CD14-positive monocyte (primary cell): ENCODE data around the gene C16orf96. TPM values are rescaled to one million over a fixed set of nuclear protein-coding genes. Genes with fewer than 3 reads are reported as not detected.

Experiments used
- DNase-seq, 3 donors: peaks; one replicate each; pipeline ENCODE4 v3.0.0-alpha.2; 2011 to 2022
- H2AFZ ChIP-seq: 2 replicates; pipeline ENCODE4 v1.6.0; 2012; ENCODE audit warnings: mild to moderate bottlenecking, low read depth, low read length, inconsistent platforms; ENCODE audit not compliant: insufficient read depth, poor library complexity, severe bottlenecking
- H3K27ac ChIP-seq, 2 donors: 1 replicate in 1 of 2; 2 replicates in 1 of 2; pipeline ENCODE4 v1.5.1; 2012 to 2013; ENCODE audit warnings: low read length in 2 of 2, control low read depth in 1 of 2, inconsistent platforms in 1 of 2, low read depth in 1 of 2, mild to moderate bottlenecking in 1 of 2
- H3K27me3 ChIP-seq, 2 donors: one replicate each; pipeline versions ENCODE4 v1.6.0 to v1.6.1; 2011 to 2013; ENCODE audit warnings: low read length in 2 of 2; ENCODE audit not compliant: control insufficient read depth in 2 of 2, insufficient read depth in 2 of 2
- H3K36me3 ChIP-seq, 2 donors: replicated peaks in 1 of 2; 1 replicate in 1 of 2; 2 replicates in 1 of 2; pipeline versions ENCODE4 v1.5.1 to v1.6.1; 2012 to 2013; ENCODE audit warnings: low read length in 2 of 2, control low read depth in 1 of 2, inconsistent platforms in 1 of 2, mild to moderate bottlenecking in 1 of 2; ENCODE audit not compliant: insufficient read depth in 2 of 2, control insufficient read depth in 1 of 2
- H3K4me1 ChIP-seq, 2 donors: 1 replicate in 1 of 2; 2 replicates in 1 of 2; pipeline versions ENCODE4 v1.5.1 to v1.6.1; 2012 to 2013; ENCODE audit warnings: low read length in 2 of 2, control low read depth in 1 of 2, inconsistent platforms in 1 of 2, mild to moderate bottlenecking in 1 of 2, moderate library complexity in 1 of 2; ENCODE audit not compliant: insufficient read depth in 2 of 2, control insufficient read depth in 1 of 2
- H3K4me2 ChIP-seq: replicated peaks from 2 replicates; pipeline ENCODE3; 2012; ENCODE audit warnings: low read length, moderate library complexity, mild to moderate bottlenecking; ENCODE audit not compliant: poor library complexity, severe bottlenecking; ENCODE audit errors: extremely low read depth
- H3K4me3 ChIP-seq, 3 experiments: fragments of 200-600 bp in 1 of 3; sonication (generic) in 1 of 3; replicated peaks in 1 of 3; 1 replicate in 2 of 3; 2 replicates in 1 of 3; pipeline ENCODE4 v1.5.1; 2011 to 2013; ENCODE audit warnings: low read length in 3 of 3, mild to moderate bottlenecking in 3 of 3, control low read depth in 2 of 3, low read depth in 2 of 3, inconsistent platforms in 1 of 3, moderate library complexity in 1 of 3
- H3K79me2 ChIP-seq: 2 replicates; pipeline ENCODE4 v1.6.0; 2012; ENCODE audit warnings: mild to moderate bottlenecking, control low read depth, inconsistent platforms, low read length, moderate library complexity; ENCODE audit not compliant: insufficient read depth
- H3K9ac ChIP-seq: 2 replicates; pipeline ENCODE4 v1.6.0; 2017; ENCODE audit warnings: low read length, mild to moderate bottlenecking; ENCODE audit not compliant: insufficient read depth, poor library complexity, severe bottlenecking
- H3K9me3 ChIP-seq, 2 donors: replicated peaks in 1 of 2; 1 replicate in 1 of 2; 2 replicates in 1 of 2; pipeline versions ENCODE4 v1.5.1 to v1.6.1; 2012 to 2013; ENCODE audit warnings: low read length in 2 of 2, control low read depth in 1 of 2; ENCODE audit not compliant: control insufficient read depth in 1 of 2, insufficient read depth in 1 of 2
- H4K20me1 ChIP-seq: 2 replicates; pipeline ENCODE4 v1.6.0; 2012; ENCODE audit warnings: mild to moderate bottlenecking, low read length, control low read depth, moderate library complexity; ENCODE audit not compliant: insufficient read depth
- H3K27ac Mint-ChIP-seq, 7 donors: one replicate each; pipeline ENCODE4 v1.8.0; 2020; ENCODE audit warnings: mild to moderate bottlenecking in 7 of 7, mixed read lengths in 7 of 7, moderate library complexity in 6 of 7, inconsistent platforms in 2 of 7
- H3K27me3 Mint-ChIP-seq, 3 donors: one replicate each; pipeline ENCODE4 v1.8.0; 2021 to 2022; ENCODE audit warnings: low read depth in 3 of 3, mild to moderate bottlenecking in 3 of 3, mixed read lengths in 3 of 3, moderate library complexity in 3 of 3, inconsistent platforms in 1 of 3
- H3K36me3 Mint-ChIP-seq, 2 donors: one replicate each; pipeline ENCODE4 v1.8.0; 2020; ENCODE audit warnings: mixed read lengths in 2 of 2, inconsistent platforms in 1 of 2, mild to moderate bottlenecking in 1 of 2
- H3K4me1 Mint-ChIP-seq: one replicate; pipeline ENCODE4 v1.8.0; 2020; ENCODE audit warnings: mild to moderate bottlenecking, mixed read lengths
- H3K4me3 Mint-ChIP-seq, 2 donors: one replicate each; pipeline ENCODE4 v1.8.0; 2020; ENCODE audit warnings: mild to moderate bottlenecking in 2 of 2, mixed read lengths in 2 of 2, moderate library complexity in 1 of 2
- H3K9me3 Mint-ChIP-seq, 7 donors: one replicate each; pipeline ENCODE4 v1.8.0; 2020 to 2022; ENCODE audit warnings: mixed read lengths in 7 of 7, mild to moderate bottlenecking in 6 of 7, moderate library complexity in 6 of 7, inconsistent platforms in 2 of 7
- WGBS: methylation state at CpG from one replicate; pipeline ENCODE4 v1.1.5; 2013; ENCODE audit warnings: missing lambda C conversion rate; ENCODE audit not compliant: insufficient coverage; 5-methylcytosine and 5-hydroxymethylcytosine counted together
- intact Hi-C, 2 donors: fragments of 100-400 bp; cut with micrococcal nuclease; formaldehyde crosslinking; loops; one replicate each; pipeline versions ENCODE4 v1.15.0 to v1.15.1; 2023
- polyA plus RNA-seq, 3 donors: library from polyadenylated mRNA; depleted of rRNA in 1 of 3; unstranded in 2 of 3; stranded (reverse) in 1 of 3; fragments of 300-500 nt in 2 of 3; fragments of >200 nt in 1 of 3; fragmentation: Illumina TruSeq in 2 of 3; gene quantifications; 1 replicate in 2 of 3; 2 replicates in 1 of 3; pipeline ENCODE4 v1.2.3, GENCODE V29; 2012 to 2021
- TF ChIP-seq, protein P1 (sequence below): fragments of 200-600 bp; IDR thresholded peaks from one replicate; pipeline ENCODE4 v1.8.0; 2022; ENCODE audit warnings: antibody characterized with exemption, mild to moderate bottlenecking

C16orf96 gene
- polyA plus RNA-seq, 3 donors: 0.13 TPM; not detected in 2

DNA sequence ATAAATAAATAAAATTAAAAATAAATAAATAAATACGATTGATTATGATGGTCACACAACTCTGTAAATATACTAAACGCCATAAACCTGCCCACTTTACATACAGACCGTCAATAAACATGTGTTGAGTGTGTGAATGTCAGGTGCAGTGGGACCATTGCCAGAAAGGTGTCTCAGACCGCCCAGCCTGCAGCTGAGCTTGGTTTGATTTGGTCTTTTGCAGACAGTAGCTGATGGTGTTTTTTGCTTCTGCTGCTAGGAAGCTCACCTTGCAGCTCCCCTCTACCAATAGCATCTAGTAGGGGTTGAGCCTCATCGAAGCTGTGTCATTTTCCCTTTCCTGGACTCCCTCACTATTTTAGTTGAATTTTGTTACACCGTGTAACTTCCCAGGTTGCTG, 35.1 kb downstream of the C16orf96 start:
- Histone ChIP-seq H3K27ac (no peak overlapping the region), H3K27me3 (peaks cover 0 to 8% of the 10 kb centered on the region in 2 donors), H2AFZ (no peak overlapping the region), H3K4me2 (no peak overlapping the region), H4K20me1 (no peaks in the 10 kb centered on the region), H3K79me2 (no peaks in the 10 kb centered on the region), H3K4me3 (no peak overlapping the region), H3K9me3 (peaks cover 0 to 11% of the 10 kb centered on the region in 2 donors), H3K36me3 (no peaks in the 10 kb centered on the region), H3K4me1 (no peaks in the 10 kb centered on the region), H3K9ac (no peak overlapping the region)
- H3K4me3 Mint-ChIP-seq: no peak overlapping the region
- DNase-seq: no peak
- WGBS: no CpG with 5 or more reads among the region's 6 CpGs
- TF ChIP-seq, protein P1, sequence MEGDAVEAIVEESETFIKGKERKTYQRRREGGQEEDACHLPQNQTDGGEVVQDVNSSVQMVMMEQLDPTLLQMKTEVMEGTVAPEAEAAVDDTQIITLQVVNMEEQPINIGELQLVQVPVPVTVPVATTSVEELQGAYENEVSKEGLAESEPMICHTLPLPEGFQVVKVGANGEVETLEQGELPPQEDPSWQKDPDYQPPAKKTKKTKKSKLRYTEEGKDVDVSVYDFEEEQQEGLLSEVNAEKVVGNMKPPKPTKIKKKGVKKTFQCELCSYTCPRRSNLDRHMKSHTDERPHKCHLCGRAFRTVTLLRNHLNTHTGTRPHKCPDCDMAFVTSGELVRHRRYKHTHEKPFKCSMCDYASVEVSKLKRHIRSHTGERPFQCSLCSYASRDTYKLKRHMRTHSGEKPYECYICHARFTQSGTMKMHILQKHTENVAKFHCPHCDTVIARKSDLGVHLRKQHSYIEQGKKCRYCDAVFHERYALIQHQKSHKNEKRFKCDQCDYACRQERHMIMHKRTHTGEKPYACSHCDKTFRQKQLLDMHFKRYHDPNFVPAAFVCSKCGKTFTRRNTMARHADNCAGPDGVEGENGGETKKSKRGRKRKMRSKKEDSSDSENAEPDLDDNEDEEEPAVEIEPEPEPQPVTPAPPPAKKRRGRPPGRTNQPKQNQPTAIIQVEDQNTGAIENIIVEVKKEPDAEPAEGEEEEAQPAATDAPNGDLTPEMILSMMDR: no peak
- peaks cover 8 to 16% (median 8%) of the 10 kb centered on the region in 3 donors for H3K27me3 Mint-ChIP-seq
- H3K36me3 Mint-ChIP-seq: no peaks in the 10 kb centered on the region
- H3K27ac Mint-ChIP-seq: no peak overlapping the region
- peaks cover 2 to 12% (median 7%) of the 10 kb centered on the region in 7 donors for H3K9me3 Mint-ChIP-seq
- intact Hi-C loops: no loop called here
- no peaks in the 10 kb centered on the region for H3K4me1 Mint-ChIP-seq

DNA sequence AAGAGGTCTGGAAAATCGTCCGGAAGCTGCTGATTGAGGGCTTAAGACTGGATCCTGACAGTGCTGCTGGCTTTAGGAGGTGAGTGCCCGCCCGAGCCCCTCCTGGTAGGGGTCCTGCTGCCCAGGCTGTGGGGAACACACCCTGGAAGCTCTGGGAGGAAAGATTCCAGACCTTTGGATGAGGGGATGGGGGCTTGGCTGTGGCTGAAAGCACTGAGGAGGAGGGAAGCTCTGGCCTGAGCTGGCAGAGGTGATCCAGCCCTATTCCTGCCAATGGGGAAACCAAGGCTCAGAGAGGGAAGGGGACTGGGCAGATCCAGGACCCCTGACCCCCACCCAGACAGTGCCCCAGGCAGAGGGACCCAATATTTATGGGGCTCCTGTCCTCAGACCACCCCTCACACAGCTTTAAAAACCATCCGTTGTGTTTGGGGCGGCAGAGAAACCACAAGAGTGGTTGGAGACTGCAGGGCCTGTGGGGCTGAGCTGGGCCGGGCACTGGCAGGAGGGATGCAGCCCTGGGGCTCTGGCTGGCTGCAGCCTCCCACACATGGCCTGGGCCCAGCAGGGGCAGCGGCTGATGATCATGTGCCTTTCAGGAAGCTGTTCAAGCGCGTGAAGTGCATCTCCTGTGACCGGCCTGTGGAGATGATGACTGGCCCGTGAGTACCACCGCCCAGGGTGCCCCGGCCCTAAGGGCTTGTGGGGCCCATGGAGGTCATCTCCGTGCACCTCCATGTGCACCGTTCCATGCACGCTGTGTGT, 35.7 kb downstream of the C16orf96 start:
- H3K79me2 ChIP-seq: no peaks in the 10 kb centered on the region
- H3K4me3 ChIP-seq: no peak overlapping the region
- H3K36me3 Mint-ChIP-seq: no peaks in the 10 kb centered on the region
- H3K27ac ChIP-seq: no peak overlapping the region
- intact Hi-C loops: no loop called here
- H3K9me3 ChIP-seq: peaks cover 0 to 11% of the 10 kb centered on the region in 2 donors
- H3K27ac Mint-ChIP-seq: no peak overlapping the region
- no peak for DNase-seq
- H3K4me3 Mint-ChIP-seq: no peak overlapping the region
- WGBS: 88% methylated on average over 15 of the region's 17 CpGs
- H3K4me1 ChIP-seq: no peaks in the 10 kb centered on the region
- no peak overlapping the region for H3K9ac ChIP-seq
- H3K27me3 ChIP-seq: peaks cover 0 to 2% of the 10 kb centered on the region in 2 donors
- H3K36me3 ChIP-seq: no peaks in the 10 kb centered on the region
- H3K4me2 ChIP-seq: no peak overlapping the region
- H3K9me3 Mint-ChIP-seq: peaks cover 2 to 12% (median 7%) of the 10 kb centered on the region in 7 donors
- TF ChIP-seq, protein P1: no peak
- no peaks in the 10 kb centered on the region for H4K20me1 ChIP-seq
- H2AFZ ChIP-seq: no peak overlapping the region
- no peaks in the 10 kb centered on the region for H3K4me1 Mint-ChIP-seq
- peaks cover 3 to 13% (median 3%) of the 10 kb centered on the region in 3 donors for H3K27me3 Mint-ChIP-seq
